Measurements from ENCODE around the gene VPS39. TPM values are rescaled to one million over a fixed set of nuclear protein-coding genes. Genes with fewer than 3 reads are reported as not detected.

The VPS39 gene
- total RNA-seq, 2 donors from 2014 or later, result 48.4 to 58.0 TPM

GRCh38 chr15:42108806-42109205, 99.3 kb downstream of the VPS39 start:
- no peak for DNase-seq (ENCODE audit: low spot score)
- intact Hi-C loops (cut with DNase I), result no loop called here

Small RNA genes within 50 kb of the gene (microRNA-seq; reads per million reads assigned to microRNA genes)
- 6.8 to 11.0 reads per million in 2 donors for gene MIR627 (ENCODE audit: borderline microRNAs expressed in 2 of 2)

Other genes starting within 250 kb of the VPS39 start
- gene EHD4, start 235.7 kb downstream of the VPS39 start, total RNA-seq, result 10 to 100 TPM; 21.3 to 22.5 TPM
- not detected for gene PLA2G4E, start 187.3 kb downstream of the VPS39 start, total RNA-seq
- gene PLA2G4D, start 113.7 kb downstream of the VPS39 start, total RNA-seq, result not detected
- not detected for gene PLA2G4F, start 51.7 kb downstream of the VPS39 start, total RNA-seq
- 10 to 100 TPM; 30.9 to 34.8 TPM for gene GANC, start 64.9 kb upstream of the VPS39 start, total RNA-seq
- gene TMEM87A, start 65.1 kb upstream of the VPS39 start, total RNA-seq, result 10 to 100 TPM; 51.4 to 51.9 TPM
- gene CAPN3, start 151.2 kb upstream of the VPS39 start, total RNA-seq, result 10 to 100 TPM in 1 of 2 donors, 1 to 10 TPM in 1; 7.6 to 11.8 TPM

Data from posterior vena cava (tissue), 2 donors.